Liver (tissue), 9 donors: ENCODE results near the gene TENM3. TPM values are rescaled to one million over a fixed set of nuclear protein-coding genes. Genes with fewer than 3 reads are reported as not detected.

ENCODE experiments used
- DNase-seq: peaks from one replicate; pipeline ENCODE4 v3.0.0-alpha.2; 2017; ENCODE audit warnings: low spot score
- H3K27ac ChIP-seq, 2 donors: one replicate each; pipeline ENCODE4 v1.7.0; 2013; ENCODE audit warnings: inconsistent platforms in 2 of 2, low read length in 2 of 2, control low read depth in 1 of 2, low read depth in 1 of 2, mild to moderate bottlenecking in 1 of 2
- H3K27me3 ChIP-seq, 4 donors: one replicate each; pipeline versions ENCODE4 v1.6.1 to v1.7.0; 2013; ENCODE audit warnings: low read length in 3 of 4, inconsistent platforms in 1 of 4, mild to moderate bottlenecking in 1 of 4, moderate library complexity in 1 of 4; ENCODE audit not compliant: control insufficient read depth in 4 of 4, insufficient read depth in 4 of 4
- H3K36me3 ChIP-seq, 4 donors: one replicate each; pipeline versions ENCODE4 v1.6.1 to v1.7.0; 2013; ENCODE audit warnings: low read length in 3 of 4, mild to moderate bottlenecking in 3 of 4, low read depth in 1 of 4, moderate library complexity in 1 of 4; ENCODE audit not compliant: control insufficient read depth in 4 of 4, insufficient read depth in 3 of 4
- H3K4me1 ChIP-seq, 4 donors: one replicate each; pipeline versions ENCODE4 v1.6.1 to v1.7.0; 2013; ENCODE audit warnings: low read length in 3 of 4, mild to moderate bottlenecking in 3 of 4, moderate library complexity in 1 of 4; ENCODE audit not compliant: control insufficient read depth in 4 of 4, insufficient read depth in 4 of 4
- H3K4me3 ChIP-seq, 3 donors: one replicate each; pipeline versions ENCODE4 v1.6.1 to v1.7.0; 2013; ENCODE audit warnings: low read length in 3 of 3, control low read depth in 1 of 3, low read depth in 1 of 3, mild to moderate bottlenecking in 1 of 3
- H3K9ac ChIP-seq, 2 donors: one replicate each; pipeline ENCODE4 v1.7.0; 2013; ENCODE audit warnings: low read length in 2 of 2, mild to moderate bottlenecking in 2 of 2, moderate library complexity in 2 of 2, control low read depth in 1 of 2, low read depth in 1 of 2
- H3K9me3 ChIP-seq, 4 donors: one replicate each; pipeline versions ENCODE4 v1.6.1 to v1.7.0; 2013; ENCODE audit warnings: low read length in 3 of 4; ENCODE audit not compliant: control insufficient read depth in 4 of 4
- CTCF ChIP-seq: fragments of 150-350 bp; IDR thresholded peaks from 2 replicates; pipeline ENCODE4 v1.5.1; 2017; ENCODE audit warnings: improper control_type of control experiment, low read depth, low read length; ENCODE audit not compliant: missing input control
- EGR1 ChIP-seq, 2 donors: IDR thresholded peaks; 2 replicates each; pipeline ENCODE4 v1.6.1; 2016 to 2018; ENCODE audit warnings: antibody characterized with exemption in 2 of 2, low read depth in 2 of 2
- FOXA1 ChIP-seq: IDR thresholded peaks from 2 replicates; pipeline ENCODE4 v1.6.1; 2016; ENCODE audit warnings: antibody characterized with exemption
- FOXA2 ChIP-seq: IDR thresholded peaks from 2 replicates; pipeline ENCODE4 v1.6.1; 2016; ENCODE audit warnings: antibody characterized with exemption
- GABPA ChIP-seq, 2 donors: IDR thresholded peaks in 1 of 2; conservative IDR thresholded peaks in 1 of 2; 2 replicates each; pipeline ENCODE4 v1.6.1; 2016; ENCODE audit warnings: antibody characterized with exemption in 2 of 2, mild to moderate bottlenecking in 1 of 2, moderate library complexity in 1 of 2
- HNF4A ChIP-seq, 2 donors: conservative IDR thresholded peaks; 2 replicates each; pipeline ENCODE4 v1.6.1; 2016; ENCODE audit warnings: antibody characterized with exemption in 2 of 2, mild to moderate bottlenecking in 2 of 2
- JUND ChIP-seq, 2 donors: IDR thresholded peaks; 2 replicates each; pipeline ENCODE4 v1.6.1; 2016; ENCODE audit warnings: antibody characterized with exemption in 2 of 2
- MAX ChIP-seq: IDR thresholded peaks from 2 replicates; pipeline ENCODE4 v1.6.1; 2016; ENCODE audit warnings: antibody characterized with exemption
- RAD21 ChIP-seq, 2 donors: IDR thresholded peaks; 2 replicates each; pipeline ENCODE4 v1.6.1; 2016; ENCODE audit warnings: antibody characterized with exemption in 2 of 2, mild to moderate bottlenecking in 2 of 2
- REST ChIP-seq: IDR thresholded peaks from 2 replicates; pipeline ENCODE4 v1.6.1; 2016; ENCODE audit warnings: antibody characterized with exemption, mild to moderate bottlenecking
- RXRA ChIP-seq, 2 donors: IDR thresholded peaks; 2 replicates each; pipeline ENCODE4 v1.6.1; 2017 to 2018; ENCODE audit warnings: antibody characterized with exemption in 2 of 2, mild to moderate bottlenecking in 1 of 2
- SP1 ChIP-seq: IDR thresholded peaks from 2 replicates; pipeline ENCODE4 v1.6.1; 2018; ENCODE audit warnings: antibody characterized with exemption, mild to moderate bottlenecking
- TAF1 ChIP-seq: conservative IDR thresholded peaks from 2 replicates; pipeline ENCODE4 v1.6.1; 2016; ENCODE audit warnings: antibody characterized with exemption, mild to moderate bottlenecking
- WGBS: extraction: QIAGEN DNeasy Blood & Tissue Kit; methylation state at CpG from one replicate; pipeline ENCODE4 v1.1.7; 2013; 5-methylcytosine and 5-hydroxymethylcytosine counted together
- polyA plus RNA-seq, 2 donors: library from polyadenylated mRNA; stranded (reverse) in 1 of 2; unstranded in 1 of 2; fragments of 200-250 nt in 1 of 2; fragments of >200 nt in 1 of 2; fragmentation: Nextera tagmentation in 1 of 2; extraction: Ambion mirVana in 1 of 2; gene quantifications; one replicate each; pipeline versions ENCODE4 v1.2.1 to v1.2.3, GENCODE V29; 2013 to 2015
- total RNA-seq, 2 donors: library from RNA; depleted of rRNA; stranded (reverse); fragments of >200 nt; gene quantifications; one replicate each; pipeline ENCODE4 v1.2.3, GENCODE V29; 2014
- TF ChIP-seq, protein P1 (sequence below): IDR thresholded peaks from 2 replicates; pipeline ENCODE4 v1.6.1; 2016; ENCODE audit warnings: antibody characterized with exemption
- TF ChIP-seq, protein P2 (sequence below): IDR thresholded peaks from 2 replicates; pipeline ENCODE4 v1.6.1; 2016; ENCODE audit warnings: antibody characterized with exemption
- donor health status: healthy.
- donor health status: healthy.
- donor health status: healthy.
- donor health status: healthy.
- donor health status: healthy.

TENM3 gene
- total and polyA plus RNA-seq, 4 donors = 0.32 to 16.8 (median 0.70) TPM

DNA sequence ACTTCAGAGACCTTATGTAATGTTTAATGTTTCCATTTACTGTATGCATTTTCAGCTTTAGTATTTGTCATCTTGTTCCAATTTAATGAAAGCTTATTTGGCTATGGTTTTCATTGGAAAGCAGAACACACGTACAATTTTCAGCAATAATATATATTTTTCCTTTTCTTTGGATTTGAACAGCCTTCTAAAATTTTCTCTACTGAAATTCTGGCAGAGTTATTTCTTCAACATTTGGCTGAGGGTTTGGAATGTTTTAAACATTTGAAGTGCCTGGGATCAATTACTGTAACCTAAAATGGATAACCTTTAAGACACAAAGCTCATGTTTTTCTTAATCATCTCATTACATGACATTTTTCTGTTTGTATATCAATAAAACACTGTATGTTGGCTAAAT is 156.9 kb downstream of the TENM3 start:
- H3K27me3 ChIP-seq = no peaks in the 10 kb centered on the region
- H3K4me3 ChIP-seq = no peak overlapping the region
- no peak overlapping the region for H3K9ac ChIP-seq
- no peaks in the 10 kb centered on the region for H3K9me3 ChIP-seq
- H3K36me3 ChIP-seq = no peaks in the 10 kb centered on the region
- H3K27ac ChIP-seq = no peak overlapping the region
- DNase-seq = no peak
- H3K4me1 ChIP-seq = no peaks in the 10 kb centered on the region
- WGBS = 88% methylated on average over 1 of the region's 1 CpG
- TF ChIP-seq HNF4A (conservative IDR thresholded peaks at IDR 0.05) = no peak
- no peak for TF ChIP-seq FOXA1
- no peak for TF ChIP-seq EGR1 (IDR thresholded peaks at IDR 0.05; ENCODE audit: low read depth in 2 of 2)
- TF ChIP-seq GABPA (IDR thresholded peaks at IDR 0.05 in 1 of 2, conservative IDR thresholded peaks at IDR 0.05 in 1 of 2) = no peak
- TF ChIP-seq RAD21 (IDR thresholded peaks at IDR 0.05) = no peak
- TF ChIP-seq RXRA (IDR thresholded peaks at IDR 0.05) = no peak
- no peak for TF ChIP-seq MAX

DNA sequence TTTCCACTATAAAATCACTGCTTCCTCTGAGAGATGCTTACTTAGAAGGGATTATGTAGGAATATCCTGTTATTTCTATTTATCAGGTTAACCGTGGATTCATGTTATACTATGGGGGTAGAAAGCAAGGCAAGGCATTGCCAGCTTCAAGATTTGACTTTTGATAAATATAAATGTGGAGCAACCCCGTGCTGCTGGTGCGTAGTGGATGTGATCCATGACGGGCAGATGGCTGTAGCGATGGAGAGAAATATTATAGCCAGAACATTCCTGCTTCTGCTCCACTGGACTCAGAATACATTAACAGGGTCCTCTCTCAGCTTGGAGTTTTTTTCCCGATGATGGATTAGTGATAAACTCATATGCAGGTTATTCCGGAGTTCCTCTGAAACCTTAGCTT is 157.6 kb downstream of the TENM3 start:
- 88% methylated on average over 7 of the region's 7 CpGs for WGBS
- no peaks in the 10 kb centered on the region for H3K36me3 ChIP-seq

More for the DNA sequence above, 157.6 kb downstream of the TENM3 start:
- DNase-seq = no peak
- TF ChIP-seq REST (no peak), SP1 (no peak), JUND (IDR thresholded peaks at IDR 0.05) (no peak), RAD21 (IDR thresholded peaks at IDR 0.05) (no peak), GABPA (IDR thresholded peaks at IDR 0.05 in 1 of 2, conservative IDR thresholded peaks at IDR 0.05 in 1 of 2) (no peak), EGR1 (IDR thresholded peaks at IDR 0.05; ENCODE audit: low read depth in 2 of 2) (no peak), FOXA1 (no peak), CTCF (no peak), FOXA2 (no peak), MAX (no peak), TAF1 (no peak)
- TF ChIP-seq, protein P1, sequence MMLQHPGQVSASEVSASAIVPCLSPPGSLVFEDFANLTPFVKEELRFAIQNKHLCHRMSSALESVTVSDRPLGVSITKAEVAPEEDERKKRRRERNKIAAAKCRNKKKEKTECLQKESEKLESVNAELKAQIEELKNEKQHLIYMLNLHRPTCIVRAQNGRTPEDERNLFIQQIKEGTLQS = no peak
- TF ChIP-seq, protein P2, sequence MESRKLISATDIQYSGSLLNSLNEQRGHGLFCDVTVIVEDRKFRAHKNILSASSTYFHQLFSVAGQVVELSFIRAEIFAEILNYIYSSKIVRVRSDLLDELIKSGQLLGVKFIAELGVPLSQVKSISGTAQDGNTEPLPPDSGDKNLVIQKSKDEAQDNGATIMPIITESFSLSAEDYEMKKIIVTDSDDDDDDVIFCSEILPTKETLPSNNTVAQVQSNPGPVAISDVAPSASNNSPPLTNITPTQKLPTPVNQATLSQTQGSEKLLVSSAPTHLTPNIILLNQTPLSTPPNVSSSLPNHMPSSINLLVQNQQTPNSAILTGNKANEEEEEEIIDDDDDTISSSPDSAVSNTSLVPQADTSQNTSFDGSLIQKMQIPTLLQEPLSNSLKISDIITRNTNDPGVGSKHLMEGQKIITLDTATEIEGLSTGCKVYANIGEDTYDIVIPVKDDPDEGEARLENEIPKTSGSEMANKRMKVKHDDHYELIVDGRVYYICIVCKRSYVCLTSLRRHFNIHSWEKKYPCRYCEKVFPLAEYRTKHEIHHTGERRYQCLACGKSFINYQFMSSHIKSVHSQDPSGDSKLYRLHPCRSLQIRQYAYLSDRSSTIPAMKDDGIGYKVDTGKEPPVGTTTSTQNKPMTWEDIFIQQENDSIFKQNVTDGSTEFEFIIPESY = no peak
- Histone ChIP-seq H3K27ac (no peak overlapping the region), H3K4me1 (no peaks in the 10 kb centered on the region), H3K4me3 (no peak overlapping the region), H3K9me3 (no peaks in the 10 kb centered on the region), H3K27me3 (no peaks in the 10 kb centered on the region), H3K9ac (no peak overlapping the region)
